MM.1S (cell line): Measurements from ENCODE around the gene FKBP14.

Experiments used
- CTCF ChIP-seq: fragments of 300-600 bp; sonication (generic); IDR thresholded peaks from 2 replicates; pipeline ENCODE4 v1.5.1; 2016; ENCODE audit warnings: antibody characterized with exemption, low read length, mixed read lengths
- EZH2 ChIP-seq: fragments of 300-600 bp; sonication (generic); optimal IDR thresholded peaks from 2 replicates; pipeline ENCODE3; 2017; ENCODE audit warnings: low read depth, mild to moderate bottlenecking, antibody characterized with exemption, low read length, mixed read lengths

DNA sequence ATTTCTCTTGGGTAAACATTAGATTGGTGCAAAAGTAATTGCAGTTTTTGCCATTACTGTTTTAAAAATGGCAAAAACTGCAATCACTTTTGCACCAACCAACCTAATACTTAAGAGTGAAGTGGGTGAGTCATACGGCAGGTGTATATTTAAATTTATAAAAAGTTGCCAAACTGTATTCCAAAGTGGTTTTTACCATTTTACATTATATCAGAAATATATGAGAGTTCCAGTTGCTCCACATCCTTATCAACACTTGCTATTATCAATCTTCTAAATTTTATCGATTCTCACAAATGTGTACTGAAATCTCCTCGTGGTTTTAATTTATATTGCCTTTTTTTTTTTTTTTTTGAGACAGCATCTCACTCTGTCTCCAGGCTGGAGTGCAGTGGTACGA lies 33.4 kb downstream of the FKBP14 start:
- TF ChIP-seq CTCF (no peak), EZH2 (no peak)
